HFFc6 (cell line): ENCODE data around the gene KANSL1. TPM values are rescaled to one million over a fixed set of nuclear protein-coding genes. Genes with fewer than 3 reads are reported as not detected.
"Not testable (repeated sequence)": the region's sequence is repeated elsewhere in the genome, so short reads cannot be mapped to it uniquely, and the experiment has no call there.

Experiments
- DNase-seq: peaks from one replicate; pipeline ENCODE4 v3.0.0-alpha.2; 2018
- H3K27ac Mint-ChIP-seq: 2 replicates; pipeline ENCODE4 v1.8.0; 2020; ENCODE audit warnings: mild to moderate bottlenecking, mixed read lengths
- H3K27me3 Mint-ChIP-seq: 2 replicates; pipeline ENCODE4 v1.8.0; 2021; ENCODE audit warnings: mild to moderate bottlenecking, moderate library complexity, mixed read lengths; ENCODE audit not compliant: insufficient read depth
- H3K36me3 Mint-ChIP-seq: 2 replicates; pipeline ENCODE4 v1.8.0; 2021; ENCODE audit warnings: low read depth, mixed read lengths
- H3K4me1 Mint-ChIP-seq: 2 replicates; pipeline ENCODE4 v1.8.0; 2020; ENCODE audit warnings: low read depth, mixed read lengths
- H3K4me3 Mint-ChIP-seq: 2 replicates; pipeline ENCODE4 v1.8.0; 2020; ENCODE audit warnings: mild to moderate bottlenecking, moderate library complexity, mixed read lengths
- H3K9me3 Mint-ChIP-seq: 2 replicates; pipeline ENCODE4 v1.8.0; 2020; ENCODE audit warnings: mild to moderate bottlenecking, mixed read lengths
- long read RNA-seq: library from polyadenylated mRNA; unstranded; transcript quantifications from one replicate; pipeline ENCODE4 v2.0.0, GENCODE V29; 2019
- total RNA-seq, 6 experiments: library from RNA; stranded (reverse); fragmentation: NEBNext Ultra II Directional; extraction: Animal tissue kit (Norgen Biotek cat#: 25700); gene quantifications; 2 replicates in 1 of 6; 3 replicates in 5 of 6; pipeline ENCODE4 v1.2.3, GENCODE V29; 2021
- TF ChIP-seq, protein P1 (sequence below): fragments of 200-600 bp; sonication (generic); IDR thresholded peaks from 2 replicates; pipeline ENCODE4 v1.5.0; 2021; ENCODE audit warnings: antibody characterized with exemption, mild to moderate bottlenecking

The KANSL1 gene, protein sequence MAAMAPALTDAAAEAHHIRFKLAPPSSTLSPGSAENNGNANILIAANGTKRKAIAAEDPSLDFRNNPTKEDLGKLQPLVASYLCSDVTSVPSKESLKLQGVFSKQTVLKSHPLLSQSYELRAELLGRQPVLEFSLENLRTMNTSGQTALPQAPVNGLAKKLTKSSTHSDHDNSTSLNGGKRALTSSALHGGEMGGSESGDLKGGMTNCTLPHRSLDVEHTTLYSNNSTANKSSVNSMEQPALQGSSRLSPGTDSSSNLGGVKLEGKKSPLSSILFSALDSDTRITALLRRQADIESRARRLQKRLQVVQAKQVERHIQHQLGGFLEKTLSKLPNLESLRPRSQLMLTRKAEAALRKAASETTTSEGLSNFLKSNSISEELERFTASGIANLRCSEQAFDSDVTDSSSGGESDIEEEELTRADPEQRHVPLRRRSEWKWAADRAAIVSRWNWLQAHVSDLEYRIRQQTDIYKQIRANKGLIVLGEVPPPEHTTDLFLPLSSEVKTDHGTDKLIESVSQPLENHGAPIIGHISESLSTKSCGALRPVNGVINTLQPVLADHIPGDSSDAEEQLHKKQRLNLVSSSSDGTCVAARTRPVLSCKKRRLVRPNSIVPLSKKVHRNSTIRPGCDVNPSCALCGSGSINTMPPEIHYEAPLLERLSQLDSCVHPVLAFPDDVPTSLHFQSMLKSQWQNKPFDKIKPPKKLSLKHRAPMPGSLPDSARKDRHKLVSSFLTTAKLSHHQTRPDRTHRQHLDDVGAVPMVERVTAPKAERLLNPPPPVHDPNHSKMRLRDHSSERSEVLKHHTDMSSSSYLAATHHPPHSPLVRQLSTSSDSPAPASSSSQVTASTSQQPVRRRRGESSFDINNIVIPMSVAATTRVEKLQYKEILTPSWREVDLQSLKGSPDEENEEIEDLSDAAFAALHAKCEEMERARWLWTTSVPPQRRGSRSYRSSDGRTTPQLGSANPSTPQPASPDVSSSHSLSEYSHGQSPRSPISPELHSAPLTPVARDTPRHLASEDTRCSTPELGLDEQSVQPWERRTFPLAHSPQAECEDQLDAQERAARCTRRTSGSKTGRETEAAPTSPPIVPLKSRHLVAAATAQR (N-terminal part only)
- total RNA-seq: 10 to 100 TPM; 23.8 to 33.0 (median 27.7) TPM
- long read RNA-seq, partial matches to known transcripts: 0 of 3 reads
- long read RNA-seq, other reads (novel, unspliced or antisense): 3 of 3 reads

DNA sequence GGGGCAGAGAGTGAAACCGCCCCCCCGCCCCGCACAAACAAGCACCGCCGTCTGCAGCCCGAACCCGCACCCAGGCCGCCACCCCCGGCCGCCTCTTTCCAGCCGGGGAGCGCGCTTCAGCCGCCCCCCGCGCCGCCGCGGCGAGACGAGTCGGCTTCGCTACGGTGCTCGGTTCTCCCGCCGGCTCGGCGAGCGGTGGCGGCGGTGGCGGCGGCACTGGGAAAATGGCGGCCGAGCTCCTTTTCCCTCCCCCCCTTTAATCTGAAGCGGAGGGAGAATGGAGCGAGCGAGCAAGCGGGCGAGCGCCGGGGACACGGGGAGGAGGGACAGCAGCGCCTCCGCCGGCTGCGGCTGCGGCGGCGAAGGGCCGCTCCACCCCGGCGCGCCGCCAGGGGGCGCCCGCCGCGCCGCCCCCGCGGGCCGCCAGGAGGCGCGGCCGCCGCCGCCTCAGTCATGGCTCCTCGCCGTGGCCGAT, at the start of gene KANSL1:
KANSL1 (minus strand) TSS at position 279 of the 475 bp plus-strand sequence. CDS start 21,286 bp downstream, outside the sequence.
- H3K9me3 Mint-ChIP-seq: no peaks in the 10 kb centered on the region
- H3K36me3 Mint-ChIP-seq: peaks cover 12% of the 10 kb centered on the region
- TF ChIP-seq, protein P1, sequence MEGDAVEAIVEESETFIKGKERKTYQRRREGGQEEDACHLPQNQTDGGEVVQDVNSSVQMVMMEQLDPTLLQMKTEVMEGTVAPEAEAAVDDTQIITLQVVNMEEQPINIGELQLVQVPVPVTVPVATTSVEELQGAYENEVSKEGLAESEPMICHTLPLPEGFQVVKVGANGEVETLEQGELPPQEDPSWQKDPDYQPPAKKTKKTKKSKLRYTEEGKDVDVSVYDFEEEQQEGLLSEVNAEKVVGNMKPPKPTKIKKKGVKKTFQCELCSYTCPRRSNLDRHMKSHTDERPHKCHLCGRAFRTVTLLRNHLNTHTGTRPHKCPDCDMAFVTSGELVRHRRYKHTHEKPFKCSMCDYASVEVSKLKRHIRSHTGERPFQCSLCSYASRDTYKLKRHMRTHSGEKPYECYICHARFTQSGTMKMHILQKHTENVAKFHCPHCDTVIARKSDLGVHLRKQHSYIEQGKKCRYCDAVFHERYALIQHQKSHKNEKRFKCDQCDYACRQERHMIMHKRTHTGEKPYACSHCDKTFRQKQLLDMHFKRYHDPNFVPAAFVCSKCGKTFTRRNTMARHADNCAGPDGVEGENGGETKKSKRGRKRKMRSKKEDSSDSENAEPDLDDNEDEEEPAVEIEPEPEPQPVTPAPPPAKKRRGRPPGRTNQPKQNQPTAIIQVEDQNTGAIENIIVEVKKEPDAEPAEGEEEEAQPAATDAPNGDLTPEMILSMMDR: peak; percentile 57; the same call in 1 of the 2 replicates
- peaks cover 26% of the 10 kb centered on the region for H3K4me1 Mint-ChIP-seq
- H3K27ac Mint-ChIP-seq: peak within 1 kb of the TSS; percentile 93
- H3K4me3 Mint-ChIP-seq: peak within 1 kb of the TSS; percentile 92
- DNase-seq: peak; percentile 82
- H3K27me3 Mint-ChIP-seq: no peaks in the 10 kb centered on the region

DNA sequence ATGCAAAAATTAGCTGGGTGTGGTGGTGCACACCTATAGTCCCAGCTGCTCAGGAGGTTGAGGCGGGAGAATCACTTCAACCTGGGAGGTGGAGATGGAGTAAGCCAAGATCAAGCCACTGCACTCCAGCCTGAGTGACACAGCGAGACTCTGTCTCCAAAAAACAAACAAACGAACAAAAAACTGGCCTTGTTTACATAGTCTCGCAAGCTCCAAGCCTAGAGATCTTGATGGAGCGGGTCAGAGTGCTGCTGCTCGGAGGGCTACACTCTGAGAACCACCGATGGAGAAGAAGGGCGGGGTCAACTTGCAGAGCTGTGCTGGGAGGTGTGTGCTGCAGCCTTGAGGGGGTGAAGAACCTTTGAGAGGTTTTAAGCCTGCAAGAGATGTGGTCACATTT, 38.1 kb upstream of the KANSL1 start:
- not testable (repeated sequence) for H3K4me1 Mint-ChIP-seq, H3K36me3 Mint-ChIP-seq, H3K9me3 Mint-ChIP-seq, H3K4me3 Mint-ChIP-seq, H3K27ac Mint-ChIP-seq, H3K27me3 Mint-ChIP-seq, DNase-seq

DNA sequence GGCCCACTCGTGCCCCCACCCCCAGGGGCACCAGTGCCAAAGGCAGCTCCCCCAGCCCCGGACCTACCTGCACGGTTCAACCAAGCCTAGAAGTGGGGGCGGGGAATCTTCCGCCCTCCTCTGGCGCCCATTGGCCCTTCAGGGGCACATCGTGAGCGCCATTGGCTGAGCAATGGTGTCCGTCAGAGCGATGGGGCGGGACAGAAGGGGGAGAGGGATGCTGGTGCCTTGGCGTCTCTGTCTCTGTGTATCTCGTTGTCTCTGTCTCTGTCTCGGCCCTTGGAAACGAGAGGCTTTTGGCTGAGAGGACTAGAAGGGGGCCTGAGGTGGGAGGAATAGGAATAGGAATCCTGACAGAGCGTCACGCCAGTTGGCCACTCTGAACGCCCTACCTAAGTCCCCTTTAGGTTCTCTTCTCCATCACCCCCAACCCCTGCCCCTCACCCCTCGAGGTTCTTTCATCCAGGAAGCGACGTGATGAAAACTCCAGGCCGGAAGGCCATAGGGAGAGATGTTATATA, 32.1 kb upstream of the KANSL1 start:
- DNase-seq: peak; percentile 83
- Mint-ChIP-seq H3K4me3 (peak overlapping the region; percentile 91), H3K27ac (peak overlapping the region; percentile 53)
- H3K9me3 Mint-ChIP-seq, H3K36me3 Mint-ChIP-seq, H3K4me1 Mint-ChIP-seq, H3K27me3 Mint-ChIP-seq: not testable (repeated sequence)

DNA sequence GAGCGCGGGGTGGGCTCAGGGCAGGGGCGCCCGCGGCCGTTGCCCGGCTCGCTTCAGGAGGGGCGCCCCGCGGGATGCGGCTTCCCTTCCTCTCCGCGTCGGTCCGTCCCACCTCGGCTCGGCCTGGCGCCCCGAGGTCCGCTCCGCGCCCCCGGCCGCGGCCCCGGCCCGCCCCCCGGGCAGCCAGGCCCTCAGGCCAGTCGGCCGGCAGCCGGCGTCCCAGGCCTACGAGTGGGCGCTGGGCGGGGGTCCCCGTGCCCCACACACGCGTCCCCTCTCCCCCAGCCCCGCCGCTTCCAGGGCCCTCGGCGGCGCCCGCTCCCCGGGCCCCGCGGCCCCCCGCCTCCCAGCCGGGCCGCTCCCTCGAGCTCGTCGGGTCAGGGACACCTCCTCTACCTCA, 31.6 kb upstream of the KANSL1 start:
- H3K36me3 Mint-ChIP-seq, DNase-seq, H3K9me3 Mint-ChIP-seq, H3K27me3 Mint-ChIP-seq, H3K4me1 Mint-ChIP-seq: not testable (repeated sequence)
- Mint-ChIP-seq H3K27ac (0 out of 2 replicates have a peak overlapping the region, but pooled peaks have one; percentile 53), H3K4me3 (peak overlapping the region; percentile 91)

DNA sequence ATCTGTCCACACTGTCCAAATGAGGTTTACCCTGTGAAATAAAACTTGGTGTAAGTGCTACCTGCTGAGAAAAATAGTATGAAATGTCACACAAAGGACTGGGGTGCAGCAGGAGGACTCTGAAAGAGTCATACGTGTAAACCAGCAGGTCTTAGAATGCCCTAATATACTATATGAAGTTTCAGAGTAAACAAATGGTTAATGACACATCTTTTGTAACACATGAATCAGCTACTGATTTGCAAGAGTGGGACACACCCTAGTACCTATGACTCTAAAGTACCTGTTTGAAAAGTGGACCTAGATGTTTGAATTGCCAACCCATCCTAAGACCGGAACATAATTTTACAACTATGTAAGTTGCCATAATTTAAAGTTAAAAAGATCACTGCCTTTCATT, 29.8 kb upstream of the KANSL1 start:
- H3K9me3 Mint-ChIP-seq, H3K4me1 Mint-ChIP-seq, DNase-seq, H3K36me3 Mint-ChIP-seq, H3K4me3 Mint-ChIP-seq, H3K27me3 Mint-ChIP-seq, H3K27ac Mint-ChIP-seq: not testable (repeated sequence)

DNA sequence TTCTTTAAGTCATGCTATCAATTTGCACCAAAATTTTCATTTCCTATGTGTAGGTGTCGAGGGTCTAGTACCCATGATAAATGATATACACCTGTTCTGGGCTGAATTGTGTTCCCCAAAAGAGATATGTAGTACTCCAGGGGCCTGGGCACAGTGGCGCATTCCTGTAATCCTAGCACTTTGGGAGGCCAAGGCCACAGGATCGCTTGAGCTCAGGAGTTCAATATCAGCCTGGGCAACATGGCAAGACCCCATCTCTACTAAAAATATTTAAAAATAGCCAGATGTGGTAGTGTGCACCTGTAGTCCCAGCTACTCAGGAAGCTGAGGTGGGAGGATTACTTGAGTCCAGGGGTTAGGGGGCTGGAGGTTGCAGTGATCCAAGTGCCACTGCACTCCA, 23.5 kb upstream of the KANSL1 start:
- H3K4me3 Mint-ChIP-seq: no peak overlapping the region
- H3K4me1 Mint-ChIP-seq: peaks cover 21% of the 10 kb centered on the region
- H3K27me3 Mint-ChIP-seq: no peaks in the 10 kb centered on the region
- DNase-seq: no peak
- TF ChIP-seq, protein P1: no peak
- H3K27ac Mint-ChIP-seq: no peak overlapping the region
- peaks cover 5% of the 10 kb centered on the region for H3K36me3 Mint-ChIP-seq
- H3K9me3 Mint-ChIP-seq: no peaks in the 10 kb centered on the region
